Astrocyte (in vitro differentiated cells and primary cell): ENCODE data around the gene TRPC4. TPM values are rescaled to one million over a fixed set of nuclear protein-coding genes. Genes with fewer than 3 reads are reported as not detected.

ENCODE experiments used
- DNase-seq: peaks from one replicate; pipeline ENCODE4 v3.0.0-alpha.2; 2010; ENCODE audit warnings: low read depth
- FAIRE-seq: peaks from 2 replicates; lab custom pipeline; 2011; peaks lifted over from hg19 to GRCh38; lab: Jason Lieb, UNC
- H2AFZ ChIP-seq: 2 replicates; pipeline ENCODE4 v1.6.0; 2012; ENCODE audit warnings: low read depth, low read length, inconsistent platforms
- H3K27ac ChIP-seq: 2 replicates; pipeline ENCODE4 v1.5.1; 2011; ENCODE audit warnings: low read depth, low read length, inconsistent platforms
- H3K27me3 ChIP-seq: 2 replicates; pipeline ENCODE4 v1.6.0; 2011; ENCODE audit warnings: low read length, inconsistent platforms; ENCODE audit not compliant: insufficient read depth
- H3K36me3 ChIP-seq: 2 replicates; pipeline ENCODE4 v1.5.1; 2011; ENCODE audit warnings: low read length, inconsistent platforms; ENCODE audit not compliant: insufficient read depth
- H3K4me1 ChIP-seq: 2 replicates; pipeline ENCODE4 v1.5.1; 2011; ENCODE audit warnings: low read length, inconsistent platforms; ENCODE audit not compliant: insufficient read depth
- H3K4me2 ChIP-seq: 2 replicates; pipeline ENCODE4 v1.6.0; 2012; ENCODE audit warnings: low read length, inconsistent platforms
- H3K4me3 ChIP-seq: 2 replicates; pipeline ENCODE4 v1.5.1; 2011; ENCODE audit warnings: low read depth, mild to moderate bottlenecking, low read length, inconsistent platforms; ENCODE audit not compliant: insufficient read depth
- H3K79me2 ChIP-seq: 2 replicates; pipeline ENCODE4 v1.6.0; 2012; ENCODE audit warnings: mild to moderate bottlenecking, low read length, inconsistent platforms; ENCODE audit not compliant: insufficient read depth
- H3K9ac ChIP-seq: 2 replicates; pipeline ENCODE4 v1.6.0; 2012; ENCODE audit warnings: mild to moderate bottlenecking, low read length, inconsistent platforms
- H3K9me3 ChIP-seq: 2 replicates; pipeline ENCODE4 v1.5.1; 2012; ENCODE audit warnings: low read depth, mild to moderate bottlenecking, low read length, inconsistent platforms; ENCODE audit not compliant: insufficient read depth
- H4K20me1 ChIP-seq: 2 replicates; pipeline ENCODE4 v1.6.0; 2012; ENCODE audit warnings: low read length, inconsistent platforms; ENCODE audit not compliant: insufficient read depth
- H3K27ac Mint-ChIP-seq: one replicate; pipeline ENCODE4 v1.8.0; 2021; ENCODE audit warnings: mild to moderate bottlenecking, mixed read lengths; ENCODE audit not compliant: unreplicated experiment
- H3K27me3 Mint-ChIP-seq: one replicate; pipeline ENCODE4 v1.8.0; 2021; ENCODE audit warnings: low read depth, mixed read lengths; ENCODE audit not compliant: unreplicated experiment
- H3K36me3 Mint-ChIP-seq: one replicate; pipeline ENCODE4 v1.8.0; 2021; ENCODE audit warnings: low read depth, mixed read lengths; ENCODE audit not compliant: unreplicated experiment
- H3K4me1 Mint-ChIP-seq: one replicate; pipeline ENCODE4 v1.8.0; 2021; ENCODE audit warnings: low read depth, mixed read lengths; ENCODE audit not compliant: unreplicated experiment
- H3K4me3 Mint-ChIP-seq: one replicate; pipeline ENCODE4 v1.8.0; 2021; ENCODE audit warnings: mild to moderate bottlenecking, moderate library complexity, mixed read lengths; ENCODE audit not compliant: unreplicated experiment
- H3K9me3 Mint-ChIP-seq: one replicate; pipeline ENCODE4 v1.8.0; 2021; ENCODE audit warnings: mild to moderate bottlenecking, mixed read lengths; ENCODE audit not compliant: unreplicated experiment
- CTCF ChIP-seq: IDR thresholded peaks from 2 replicates; pipeline ENCODE4 v1.5.1; 2011; ENCODE audit warnings: low read depth, mild to moderate bottlenecking, inconsistent platforms, low read length, moderate library complexity; ENCODE audit not compliant: insufficient read depth
- EZH2 ChIP-seq: IDR thresholded peaks from 2 replicates; pipeline ENCODE4 v1.6.1; 2012; ENCODE audit warnings: mild to moderate bottlenecking, low read length, inconsistent platforms; ENCODE audit not compliant: insufficient read depth
- total RNA-seq: library from RNA; stranded (reverse); gene quantifications from 2 replicates; pipeline ENCODE4 v1.2.1, GENCODE V29; 2021

TRPC4 gene
- total RNA-seq, 1 donor from 2014 or later: 14.4 TPM

- FAIRE-seq: no peak
- no peaks in the 10 kb centered on the region for H3K79me2 ChIP-seq
- no peak overlapping the region for H3K4me3 ChIP-seq
- no peak for DNase-seq
- H3K27me3 ChIP-seq: no peaks in the 10 kb centered on the region
- no peaks in the 10 kb centered on the region for H3K9me3 Mint-ChIP-seq
- no peak overlapping the region for H3K9ac ChIP-seq
- H3K36me3 Mint-ChIP-seq: no peaks in the 10 kb centered on the region
- TF ChIP-seq CTCF (no peak), EZH2 (no peak)
- H3K4me1 ChIP-seq: no peaks in the 10 kb centered on the region
- no peak overlapping the region for H3K27ac Mint-ChIP-seq
- H3K27me3 Mint-ChIP-seq: no peaks in the 10 kb centered on the region
- no peaks in the 10 kb centered on the region for H4K20me1 ChIP-seq
- no peak overlapping the region for H3K4me2 ChIP-seq
- H2AFZ ChIP-seq: no peak overlapping the region
- no peaks in the 10 kb centered on the region for H3K9me3 ChIP-seq
- no peak overlapping the region for H3K27ac ChIP-seq
- H3K4me1 Mint-ChIP-seq: peaks cover 13% of the 10 kb centered on the region
- H3K36me3 ChIP-seq: no peaks in the 10 kb centered on the region
- no peak overlapping the region for H3K4me3 Mint-ChIP-seq
These were observed 115.8 kb downstream of the TRPC4 start for GRCh38 chr13:37753776-37754175.

- no peaks in the 10 kb centered on the region for H3K36me3 ChIP-seq
- no peak overlapping the region for H2AFZ ChIP-seq
- H3K27ac ChIP-seq: no peak overlapping the region
- no peak overlapping the region for H3K4me2 ChIP-seq
- TF ChIP-seq EZH2: no peak
- Mint-ChIP-seq H3K4me1 (peaks cover 13% of the 10 kb centered on the region), H3K36me3 (no peaks in the 10 kb centered on the region), H3K27ac (no peak overlapping the region), H3K9me3 (no peaks in the 10 kb centered on the region), H3K27me3 (no peaks in the 10 kb centered on the region), H3K4me3 (no peak overlapping the region)
- DNase-seq (peak; percentile 20), FAIRE-seq (no peak)
- H3K9me3 ChIP-seq: no peaks in the 10 kb centered on the region
- no peaks in the 10 kb centered on the region for H4K20me1 ChIP-seq
- no peak overlapping the region for H3K4me3 ChIP-seq
- no peaks in the 10 kb centered on the region for H3K79me2 ChIP-seq
- no peaks in the 10 kb centered on the region for H3K27me3 ChIP-seq
- no peak overlapping the region for H3K9ac ChIP-seq
- H3K4me1 ChIP-seq: peaks cover 2% of the 10 kb centered on the region
These were observed 117.4 kb downstream of the TRPC4 start for GRCh38 chr13:37752146-37752545.

- Mint-ChIP-seq H3K4me3 (no peak overlapping the region), H3K4me1 (peaks cover 16% of the 10 kb centered on the region), H3K9me3 (no peaks in the 10 kb centered on the region), H3K36me3 (peaks cover under 1% of the 10 kb centered on the region), H3K27ac (no peak overlapping the region), H3K27me3 (no peaks in the 10 kb centered on the region)
- H2AFZ ChIP-seq: no peak overlapping the region
- H3K27ac ChIP-seq: no peak overlapping the region
- no peaks in the 10 kb centered on the region for H3K79me2 ChIP-seq
- no peaks in the 10 kb centered on the region for H3K27me3 ChIP-seq
- H3K4me2 ChIP-seq: no peak overlapping the region
- no peak for TF ChIP-seq CTCF
- no peaks in the 10 kb centered on the region for H3K36me3 ChIP-seq
- DNase-seq (no peak), FAIRE-seq (no peak)
- H3K4me3 ChIP-seq: no peak overlapping the region
- H4K20me1 ChIP-seq: no peaks in the 10 kb centered on the region
- H3K4me1 ChIP-seq: peaks cover 9% of the 10 kb centered on the region
- no peaks in the 10 kb centered on the region for H3K9me3 ChIP-seq
- no peak overlapping the region for H3K9ac ChIP-seq
These were observed 118.5 kb downstream of the TRPC4 start for GRCh38 chr13:37751025-37751424.
